ENCODE data around the gene FBF1. TPM values are rescaled to one million over a fixed set of nuclear protein-coding genes. Genes with fewer than 3 reads are reported as not detected.

The FBF1 gene
- total and polyA plus RNA-seq, 9 of the 15 experiments (the other 6 are each of a cell fraction or from before 2014, with no cell fraction given), result 0.46 to 14.9 (median 7.5) TPM

GRCh38 chr17:75978938-75979704 lies 38.3 kb upstream of the FBF1 start, which contains the start of the genes ACOX1 and TEN1 (continued):
- no peak for TF ChIP-seq KAT2B (IDR thresholded peaks at IDR 0.05; ENCODE audit: low read depth, low read length)
- no peak for TF ChIP-seq ZHX1 (conservative IDR thresholded peaks at IDR 0.05; ENCODE audit: low read length)
- TF ChIP-seq RBM39 (optimal IDR thresholded peaks at IDR 0.05; ENCODE audit: low read depth, low read length), result no peak
- TF ChIP-seq MCM5 (IDR thresholded peaks at IDR 0.05; ENCODE audit: low read depth), result no peak
- no peak for TF ChIP-seq ZNF584 (CRISPR knock-in tag; IDR thresholded peaks at IDR 0.05; ENCODE audit: low read depth)
- TF ChIP-seq ZBTB1 (CRISPR knock-in tag; IDR thresholded peaks at IDR 0.05; ENCODE audit: borderline replicate concordance, low read depth), result peak; percentile 74; the same call in 1 of the 2 replicates
- TF ChIP-seq JUND (IDR thresholded peaks at IDR 0.05; ENCODE audit: borderline replicate concordance, low read depth, low read length), result 0 out of 2 replicates have a peak, but pooled peaks have one; percentile 25
- TF ChIP-seq JUND (tag; IDR thresholded peaks at IDR 0.05; ENCODE audit: borderline replicate concordance, low read depth, low read length), result no peak; the same call in 2 of the 3 replicates
- no peak for TF ChIP-seq TAF15 (IDR thresholded peaks at IDR 0.05; ENCODE audit: low read depth, low read length)
- TF ChIP-seq ATF2 (CRISPR knock-in tag; IDR thresholded peaks at IDR 0.05), result no peak
- TF ChIP-seq MECOM (CRISPR knock-in tag; IDR thresholded peaks at IDR 0.05), result no peak
- no peak for TF ChIP-seq ZNF778 (CRISPR knock-in tag; IDR thresholded peaks at IDR 0.05)
- no peak for TF ChIP-seq NUFIP1 (IDR thresholded peaks at IDR 0.05; ENCODE audit: partially characterized antibody)
- TF ChIP-seq MBD1 (CRISPR knock-in tag; IDR thresholded peaks at IDR 0.05), result no peak
- TF ChIP-seq ZBTB17 (CRISPR knock-in tag; IDR thresholded peaks at IDR 0.05), result peak; percentile 42; the same call in 1 of the 2 replicates
- no peak for TF ChIP-seq CAMTA2 (CRISPR knock-in tag; conservative IDR thresholded peaks at IDR 0.05)
- no peak for TF ChIP-seq ZNF143 (CRISPR knock-in tag; IDR thresholded peaks at IDR 0.05)
- TF ChIP-seq MBD2 (IDR thresholded peaks at IDR 0.05; ENCODE audit: borderline replicate concordance, low read depth), result no peak; the same call in 1 of the 2 replicates
- no peak for TF ChIP-seq ZNF3 (CRISPR knock-in tag; IDR thresholded peaks at IDR 0.05)
- TF ChIP-seq PTBP1 (IDR thresholded peaks at IDR 0.05; ENCODE audit: low read depth, low read length), result no peak
- peak in 1 of 2 experiments; percentile 75; a peak in 1 of 4 replicates for TF ChIP-seq SIN3A (IDR thresholded peaks at IDR 0.05; ENCODE audit: borderline replicate concordance in 2 of 2, control insufficient read depth in 1 of 2, low read depth in 2 of 2, low read length in 2 of 2)
- TF ChIP-seq CCAR2 (IDR thresholded peaks at IDR 0.05; ENCODE audit: low read depth, low read length), result no peak
- no peak for TF ChIP-seq PRPF4 (IDR thresholded peaks at IDR 0.05; ENCODE audit: insufficient read depth, low read depth, low read length, poor library complexity, severe bottlenecking)
